Measurements from ENCODE around the gene ZBP1.

ZBP1 gene

GRCh38 chr20:57616143-57616951 lies 3.9 kb downstream of the ZBP1 start:
- TF ChIP-seq CTCF (IDR thresholded peaks at IDR 0.05; ENCODE audit: low read depth, low read length): no peak
- no peak overlapping the region for H3K4me3 ChIP-seq (ENCODE audit: low read depth, low read length)
- in situ Hi-C loops (cut with HindIII; ENCODE audit: low sequenced_read_pairs): no loop called here
- no peak for DNase-seq (ENCODE audit: low read depth, low spot score)

- in situ Hi-C loops (cut with HindIII; ENCODE audit: low sequenced_read_pairs): no loop called here
- H3K4me3 ChIP-seq (ENCODE audit: low read depth, low read length): no peak overlapping the region
- no peak for TF ChIP-seq CTCF (IDR thresholded peaks at IDR 0.05; ENCODE audit: low read depth, low read length)
- DNase-seq (ENCODE audit: low read depth, low spot score): no peak
These were observed 4.8 kb downstream of the ZBP1 start for GRCh38 chr20:57615445-57615811.

- TF ChIP-seq CTCF (IDR thresholded peaks at IDR 0.05; ENCODE audit: low read depth, low read length): no peak
- in situ Hi-C loops (cut with HindIII; ENCODE audit: low sequenced_read_pairs): no loop called here
- DNase-seq (ENCODE audit: low read depth, low spot score): no peak
- no peak overlapping the region for H3K4me3 ChIP-seq (ENCODE audit: low read depth, low read length)
These were observed 5.5 kb downstream of the ZBP1 start for GRCh38 chr20:57614490-57615444.

- H3K4me3 ChIP-seq (ENCODE audit: low read depth, low read length): no peak overlapping the region
- in situ Hi-C loops (cut with HindIII; ENCODE audit: low sequenced_read_pairs): no loop called here
- DNase-seq (ENCODE audit: low read depth, low spot score): no peak
- no peak for TF ChIP-seq CTCF (IDR thresholded peaks at IDR 0.05; ENCODE audit: low read depth, low read length)
These were observed 6.7 kb downstream of the ZBP1 start for GRCh38 chr20:57613481-57613921.

GRCh38 chr20:57612916-57613315 lies 7.3 kb downstream of the ZBP1 start:
- no peak for DNase-seq (ENCODE audit: low read depth, low spot score)
- H3K4me3 ChIP-seq (ENCODE audit: low read depth, low read length): no peak overlapping the region
- in situ Hi-C loops (cut with HindIII; ENCODE audit: low sequenced_read_pairs): no loop called here
- TF ChIP-seq CTCF (IDR thresholded peaks at IDR 0.05; ENCODE audit: low read depth, low read length): no peak

- no peak overlapping the region for H3K4me3 ChIP-seq (ENCODE audit: low read depth, low read length)
- DNase-seq (ENCODE audit: low read depth, low spot score): no peak
- in situ Hi-C loops (cut with HindIII; ENCODE audit: low sequenced_read_pairs): no loop called here
- TF ChIP-seq CTCF (IDR thresholded peaks at IDR 0.05; ENCODE audit: low read depth, low read length): no peak
These were observed 7.8 kb downstream of the ZBP1 start for GRCh38 chr20:57612436-57612835.

Measured in astrocyte of the spinal cord (primary cell).